Measurements from ENCODE around the gene HIGD2B. TPM values are rescaled to one million over a fixed set of nuclear protein-coding genes. Genes with fewer than 3 reads are reported as not detected.
"Not testable (repeated sequence)": the region's sequence is repeated elsewhere in the genome, so short reads cannot be mapped to it uniquely, and the experiment has no call there.

HIGD2B gene, protein sequence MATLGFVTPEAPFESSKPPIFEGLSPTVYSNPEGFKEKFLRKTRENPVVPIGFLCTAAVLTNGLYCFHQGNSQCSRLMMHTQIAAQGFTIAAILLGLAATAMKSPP
- not detected for polyA plus RNA-seq

DNA sequence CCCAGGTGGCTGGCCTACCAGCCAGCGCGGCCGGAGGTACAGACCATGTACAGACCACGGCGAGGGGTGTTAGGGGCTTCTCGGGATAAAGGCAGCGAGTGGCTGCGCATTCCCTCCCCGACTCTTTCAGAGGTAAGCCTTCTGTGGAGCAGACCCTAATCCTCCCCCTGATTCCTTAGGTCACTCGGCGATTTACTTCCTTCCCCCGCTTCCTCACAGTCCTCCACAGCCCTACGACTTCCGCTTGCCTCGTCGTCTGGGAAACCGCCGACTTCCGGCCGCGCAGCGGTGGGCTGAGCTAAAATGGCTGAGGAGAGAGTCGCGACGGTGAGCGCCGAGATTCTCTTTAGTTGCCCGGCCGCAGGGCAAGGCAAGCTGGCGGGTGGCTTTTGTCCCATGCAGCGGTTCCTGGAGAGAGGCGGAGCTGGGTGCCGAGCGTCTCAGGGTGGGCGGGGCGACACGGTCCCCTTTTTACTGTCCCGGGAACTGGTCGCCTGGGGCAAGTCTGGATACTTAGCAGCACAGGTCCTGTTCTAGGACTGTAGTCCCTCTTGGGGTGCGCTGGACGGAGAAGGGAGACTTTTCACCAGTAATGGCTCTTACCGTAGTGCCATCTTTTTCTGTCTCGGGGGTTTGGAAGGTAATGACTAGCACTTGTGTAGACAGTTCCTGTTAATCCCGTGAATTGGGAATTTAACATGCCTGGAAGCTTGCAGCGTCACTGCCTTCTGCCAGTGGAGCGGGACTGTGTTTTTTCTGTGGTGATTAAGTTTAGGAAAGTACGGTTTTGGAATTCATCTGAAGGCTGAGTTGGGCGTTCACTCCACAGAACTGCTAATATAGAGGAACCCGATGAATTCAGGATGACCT is at the start of gene HIGD2B, which contains the start of gene BBS4:
Gene HIGD2B, minus strand, starts transcription at position 258 of the 870 bp plus-strand sequence. CDS start 9,808 bp downstream, outside the sequence.
Gene BBS4, plus strand, starts transcription at position 283 of the 870 bp plus-strand sequence. Its CDS starts 21 bp downstream, at position 304.
- Histone ChIP-seq H3K9me3 (ENCODE audit: control insufficient read depth in 2 of 2, insufficient read depth in 1 of 2, low read depth in 1 of 2, low read length in 1 of 2) (no peaks in the 10 kb centered on the region), H3K27ac (ENCODE audit: low read depth in 2 of 2, low read length in 1 of 2) (peak within 1 kb of the TSS; percentile 93 to 97), H3K4me1 (ENCODE audit: control insufficient read depth in 2 of 2, insufficient read depth in 2 of 2, low read length in 1 of 2) (no peaks in the 10 kb centered on the region), H3K36me3 (ENCODE audit: control insufficient read depth in 2 of 2, insufficient read depth in 2 of 2, low read length in 1 of 2) (no peaks in the 10 kb centered on the region), H3K27me3 (ENCODE audit: control insufficient read depth in 1 of 2, insufficient read depth in 2 of 2, low read length in 2 of 2) (no peaks in the 10 kb centered on the region), H3K4me3 (ENCODE audit: low read depth in 1 of 2, low read length in 2 of 2) (peak within 1 kb of the TSS; percentile 67 to 70)
- 1% methylated on average over 49 of the region's 49 CpGs for WGBS, 2 donors

DNA sequence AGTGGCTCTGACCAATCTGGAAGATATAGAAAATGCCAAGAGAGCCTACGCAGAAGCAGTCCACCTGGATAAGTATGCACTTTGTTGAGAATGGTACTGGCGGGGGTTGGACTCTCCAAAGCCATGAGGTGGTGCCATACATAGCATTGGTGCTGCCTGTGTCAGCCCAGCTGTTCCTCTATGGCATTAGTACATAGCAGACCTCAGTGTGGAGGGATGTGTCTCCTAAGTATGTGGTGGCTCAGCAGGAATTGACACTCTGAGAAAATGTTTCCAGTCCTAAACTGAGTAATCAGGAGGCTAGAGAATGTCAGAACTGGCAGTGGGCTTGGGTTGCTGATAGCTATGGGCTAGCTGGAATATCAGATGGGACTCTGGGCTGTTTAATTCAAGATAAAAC is 49.1 kb upstream of the HIGD2B start:
- Histone ChIP-seq H3K36me3 (ENCODE audit: control insufficient read depth in 2 of 2, insufficient read depth in 2 of 2, low read length in 1 of 2) (peaks cover 7 to 8% of the 10 kb centered on the region in 2 donors), H3K9me3 (ENCODE audit: control insufficient read depth in 2 of 2, insufficient read depth in 1 of 2, low read depth in 1 of 2, low read length in 1 of 2) (no peaks in the 10 kb centered on the region)
- 91 to 98% methylated on average over 2 of the region's 2 CpGs for WGBS, 2 donors

DNA sequence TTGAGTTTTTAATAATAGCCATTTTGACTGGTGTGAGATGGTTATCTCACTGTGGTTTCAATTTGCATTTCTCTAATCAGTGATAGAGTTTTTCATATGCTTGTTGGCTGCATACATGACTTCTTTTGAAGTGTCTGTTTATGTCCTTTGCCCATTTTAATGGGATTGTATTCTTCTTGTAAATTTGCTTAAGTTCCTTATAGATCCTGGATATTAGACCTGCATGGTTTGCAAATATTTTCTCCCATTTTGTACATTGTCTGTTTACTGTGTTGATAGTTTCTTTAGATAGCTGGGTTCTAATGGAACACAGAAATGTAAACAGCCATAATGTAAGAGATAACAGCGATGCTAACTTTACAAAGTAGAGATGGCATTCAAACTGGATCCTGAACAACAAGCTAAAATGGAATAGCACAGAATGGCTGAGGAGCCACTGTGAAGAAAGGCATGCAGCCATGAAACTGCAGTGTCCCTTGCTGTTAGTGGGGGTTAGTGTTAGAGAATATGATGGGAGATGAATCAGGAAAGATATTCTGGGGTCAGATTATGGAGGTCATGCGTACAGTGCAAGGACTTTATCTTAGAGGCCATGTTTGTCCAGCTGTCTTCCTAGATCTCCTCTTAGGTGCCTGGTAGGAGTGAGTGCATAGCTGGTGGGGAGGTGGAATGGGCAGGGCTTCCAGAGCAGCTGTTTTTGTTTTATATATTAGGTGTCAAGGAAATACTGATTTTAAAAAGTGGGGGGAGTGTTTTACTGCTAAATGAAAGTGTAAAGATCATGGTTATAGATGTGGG is 48.2 kb upstream of the HIGD2B start:
- 85 to 94% methylated on average over 2 of the region's 2 CpGs for WGBS, 2 donors
- Histone ChIP-seq H3K9me3 (ENCODE audit: control insufficient read depth in 2 of 2, insufficient read depth in 1 of 2, low read depth in 1 of 2, low read length in 1 of 2) (no peaks in the 10 kb centered on the region), H3K36me3 (ENCODE audit: control insufficient read depth in 2 of 2, insufficient read depth in 2 of 2, low read length in 1 of 2) (peaks cover 7 to 8% of the 10 kb centered on the region in 2 donors), H3K27ac (ENCODE audit: low read depth in 2 of 2, low read length in 1 of 2) (no peak overlapping the region), H3K27me3 (ENCODE audit: control insufficient read depth in 1 of 2, insufficient read depth in 2 of 2, low read length in 2 of 2) (no peaks in the 10 kb centered on the region), H3K4me1 (ENCODE audit: control insufficient read depth in 2 of 2, insufficient read depth in 2 of 2, low read length in 1 of 2) (no peaks in the 10 kb centered on the region), H3K4me3 (ENCODE audit: low read depth in 1 of 2, low read length in 2 of 2) (no peak overlapping the region)

More for the DNA sequence above, 49.1 kb upstream of the HIGD2B start:
- H3K27ac ChIP-seq (ENCODE audit: low read depth in 2 of 2, low read length in 1 of 2), result no peak overlapping the region
- no peaks in the 10 kb centered on the region for H3K4me1 ChIP-seq (ENCODE audit: control insufficient read depth in 2 of 2, insufficient read depth in 2 of 2, low read length in 1 of 2)
- H3K27me3 ChIP-seq (ENCODE audit: control insufficient read depth in 1 of 2, insufficient read depth in 2 of 2, low read length in 2 of 2), result no peaks in the 10 kb centered on the region
- H3K4me3 ChIP-seq (ENCODE audit: low read depth in 1 of 2, low read length in 2 of 2), result no peak overlapping the region

GRCh38 chr15:72732516-72732915 is 46.5 kb upstream of the HIGD2B start:
- H3K4me3 ChIP-seq (ENCODE audit: low read depth in 1 of 2, low read length in 2 of 2), result no peak overlapping the region
- peaks cover 5 to 7% of the 10 kb centered on the region in 2 donors for H3K36me3 ChIP-seq (ENCODE audit: control insufficient read depth in 2 of 2, insufficient read depth in 2 of 2, low read length in 1 of 2)
- no peaks in the 10 kb centered on the region for H3K4me1 ChIP-seq (ENCODE audit: control insufficient read depth in 2 of 2, insufficient read depth in 2 of 2, low read length in 1 of 2)
- WGBS, 2 donors, result 89 to 90% methylated on average over 4 of the region's 4 CpGs
- no peak overlapping the region for H3K27ac ChIP-seq (ENCODE audit: low read depth in 2 of 2, low read length in 1 of 2)
- no peaks in the 10 kb centered on the region for H3K9me3 ChIP-seq (ENCODE audit: control insufficient read depth in 2 of 2, insufficient read depth in 1 of 2, low read depth in 1 of 2, low read length in 1 of 2)
- H3K27me3 ChIP-seq (ENCODE audit: control insufficient read depth in 1 of 2, insufficient read depth in 2 of 2, low read length in 2 of 2), result no peaks in the 10 kb centered on the region

DNA sequence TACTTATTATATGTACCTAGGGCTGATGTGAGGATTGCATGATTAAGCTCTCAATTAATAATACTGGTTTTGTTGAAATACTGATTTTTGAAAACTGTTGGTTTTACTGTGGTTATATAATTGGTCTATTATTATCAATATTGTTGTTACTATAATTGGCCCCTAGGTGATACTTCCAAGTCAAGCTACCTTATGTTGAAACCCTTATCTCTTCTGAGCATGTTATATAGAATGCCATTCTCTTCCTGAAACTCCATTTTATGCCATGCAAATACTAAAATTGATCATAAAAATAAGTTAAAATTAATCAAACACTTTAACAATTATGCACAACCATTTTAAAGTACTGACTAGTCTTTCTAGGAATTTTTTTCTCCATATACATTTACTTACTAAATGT is 46.1 kb upstream of the HIGD2B start:
- H3K27ac ChIP-seq (ENCODE audit: low read depth in 2 of 2, low read length in 1 of 2), result no peak overlapping the region
- no peaks in the 10 kb centered on the region for H3K27me3 ChIP-seq (ENCODE audit: control insufficient read depth in 1 of 2, insufficient read depth in 2 of 2, low read length in 2 of 2)
- H3K4me1 ChIP-seq (ENCODE audit: control insufficient read depth in 2 of 2, insufficient read depth in 2 of 2, low read length in 1 of 2), result no peaks in the 10 kb centered on the region
- no peaks in the 10 kb centered on the region for H3K9me3 ChIP-seq (ENCODE audit: control insufficient read depth in 2 of 2, insufficient read depth in 1 of 2, low read depth in 1 of 2, low read length in 1 of 2)
- H3K4me3 ChIP-seq (ENCODE audit: low read depth in 1 of 2, low read length in 2 of 2), result no peak overlapping the region
- H3K36me3 ChIP-seq (ENCODE audit: control insufficient read depth in 2 of 2, insufficient read depth in 2 of 2, low read length in 1 of 2), result peaks cover 5 to 7% of the 10 kb centered on the region in 2 donors

GRCh38 chr15:72728821-72729220 is 42.8 kb upstream of the HIGD2B start:
- no peak overlapping the region for H3K4me3 ChIP-seq (ENCODE audit: low read depth in 1 of 2, low read length in 2 of 2)
- WGBS, 2 donors, result 85 to 96% methylated on average over 1 of the region's 1 CpG

GRCh38 chr15:72728249-72728648 is 42.3 kb upstream of the HIGD2B start:
- whole genome bisulfite sequencing, 2 donors, result 89 to 90% methylated on average over 1 of the region's 1 CpG
- H3K4me1 ChIP-seq (ENCODE audit: control insufficient read depth in 2 of 2, insufficient read depth in 2 of 2, low read length in 1 of 2); H3K27me3 ChIP-seq (ENCODE audit: control insufficient read depth in 1 of 2, insufficient read depth in 2 of 2, low read length in 2 of 2); H3K4me3 ChIP-seq (ENCODE audit: low read depth in 1 of 2, low read length in 2 of 2); H3K9me3 ChIP-seq (ENCODE audit: control insufficient read depth in 2 of 2, insufficient read depth in 1 of 2, low read depth in 1 of 2, low read length in 1 of 2); H3K27ac ChIP-seq (ENCODE audit: low read depth in 2 of 2, low read length in 1 of 2); H3K36me3 ChIP-seq (ENCODE audit: control insufficient read depth in 2 of 2, insufficient read depth in 2 of 2, low read length in 1 of 2): not testable (repeated sequence)

More at GRCh38 chr15:72728821-72729220, 42.8 kb upstream of the HIGD2B start:
- Histone ChIP-seq H3K27ac (ENCODE audit: low read depth in 2 of 2, low read length in 1 of 2) (no peak overlapping the region), H3K4me1 (ENCODE audit: control insufficient read depth in 2 of 2, insufficient read depth in 2 of 2, low read length in 1 of 2) (no peaks in the 10 kb centered on the region), H3K9me3 (ENCODE audit: control insufficient read depth in 2 of 2, insufficient read depth in 1 of 2, low read depth in 1 of 2, low read length in 1 of 2) (no peaks in the 10 kb centered on the region), H3K27me3 (ENCODE audit: control insufficient read depth in 1 of 2, insufficient read depth in 2 of 2, low read length in 2 of 2) (no peaks in the 10 kb centered on the region), H3K36me3 (ENCODE audit: control insufficient read depth in 2 of 2, insufficient read depth in 2 of 2, low read length in 1 of 2) (no peaks in the 10 kb centered on the region)

DNA sequence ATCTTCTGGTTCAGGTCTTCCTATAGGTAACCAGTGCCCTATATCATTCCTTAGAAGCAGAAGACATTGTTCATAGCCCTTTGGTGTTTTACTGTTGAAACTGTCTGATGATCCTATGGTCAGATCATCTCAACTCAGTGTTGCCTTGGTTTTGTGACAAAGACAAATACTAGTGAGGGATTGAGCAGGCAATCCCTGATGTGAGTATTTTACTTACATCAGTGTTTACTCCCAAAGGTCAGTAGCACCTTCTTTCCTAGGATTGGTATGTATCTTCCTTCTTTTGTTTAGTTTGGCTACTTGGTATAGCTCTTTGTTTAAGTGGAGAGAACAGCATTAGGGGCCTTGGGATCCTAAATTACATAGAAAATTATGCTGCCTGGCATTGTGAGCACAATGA is 41.2 kb upstream of the HIGD2B start:
- Histone ChIP-seq H3K27ac (ENCODE audit: low read depth in 2 of 2, low read length in 1 of 2) (no peak overlapping the region), H3K4me3 (ENCODE audit: low read depth in 1 of 2, low read length in 2 of 2) (no peak overlapping the region), H3K9me3 (ENCODE audit: control insufficient read depth in 2 of 2, insufficient read depth in 1 of 2, low read depth in 1 of 2, low read length in 1 of 2) (no peaks in the 10 kb centered on the region), H3K4me1 (ENCODE audit: control insufficient read depth in 2 of 2, insufficient read depth in 2 of 2, low read length in 1 of 2) (no peaks in the 10 kb centered on the region), H3K27me3 (ENCODE audit: control insufficient read depth in 1 of 2, insufficient read depth in 2 of 2, low read length in 2 of 2) (no peaks in the 10 kb centered on the region), H3K36me3 (ENCODE audit: control insufficient read depth in 2 of 2, insufficient read depth in 2 of 2, low read length in 1 of 2) (no peaks in the 10 kb centered on the region)

- not testable (repeated sequence) for H3K4me1 ChIP-seq (ENCODE audit: control insufficient read depth in 2 of 2, insufficient read depth in 2 of 2, low read length in 1 of 2); H3K36me3 ChIP-seq (ENCODE audit: control insufficient read depth in 2 of 2, insufficient read depth in 2 of 2, low read length in 1 of 2); H3K27ac ChIP-seq (ENCODE audit: low read depth in 2 of 2, low read length in 1 of 2); H3K27me3 ChIP-seq (ENCODE audit: control insufficient read depth in 1 of 2, insufficient read depth in 2 of 2, low read length in 2 of 2); H3K4me3 ChIP-seq (ENCODE audit: low read depth in 1 of 2, low read length in 2 of 2); H3K9me3 ChIP-seq (ENCODE audit: control insufficient read depth in 2 of 2, insufficient read depth in 1 of 2, low read depth in 1 of 2, low read length in 1 of 2)
- WGBS, 2 donors, result 97 to 99% methylated on average over 6 of the region's 6 CpGs
Observed at GRCh38 chr15:72725851-72726250, 39.9 kb upstream of the HIGD2B start.

Data from esophagus (tissue), 2 donors.